Fibroblast of peridontal ligament (primary cell): ENCODE results near the gene GPR68.
"Not testable (repeated sequence)": the region's sequence is repeated elsewhere in the genome, so short reads cannot be mapped to it uniquely, and the experiment has no call there.

Source experiments
- DNase-seq: peaks from one replicate; pipeline ENCODE4 v3.0.0-alpha.2; 2010; ENCODE audit errors: extremely low read depth

Gene GPR68

GRCh38 chr14:91273273-91273884 is 28.9 kb upstream of the GPR68 start:
- DNase-seq: no peak

- DNase-seq: no peak
Observed at GRCh38 chr14:91272341-91273272, 28.1 kb upstream of the GPR68 start.

- no peak for DNase-seq
Observed at GRCh38 chr14:91271639-91272038, 27.1 kb upstream of the GPR68 start.

GRCh38 chr14:91270619-91271018 is 26.1 kb upstream of the GPR68 start:
- no peak for DNase-seq

GRCh38 chr14:91270188-91270587 is 25.7 kb upstream of the GPR68 start:
- DNase-seq: no peak

- DNase-seq: no peak
Observed at GRCh38 chr14:91269076-91269991, 24.8 kb upstream of the GPR68 start.

GRCh38 chr14:91267965-91268437 is 23.5 kb upstream of the GPR68 start:
- DNase-seq: no peak

- not testable (repeated sequence) for DNase-seq
Observed at GRCh38 chr14:91266276-91266675, 21.8 kb upstream of the GPR68 start.

GRCh38 chr14:91265404-91265803 is 20.9 kb upstream of the GPR68 start:
- no peak for DNase-seq

GRCh38 chr14:91264151-91265150 is 19.9 kb upstream of the GPR68 start:
- no peak for DNase-seq

- no peak for DNase-seq
Observed at GRCh38 chr14:91263329-91263728, 18.8 kb upstream of the GPR68 start.

- no peak for DNase-seq
Observed at GRCh38 chr14:91261986-91262549, 17.6 kb upstream of the GPR68 start.

GRCh38 chr14:91261115-91261514 is 16.6 kb upstream of the GPR68 start:
- no peak for DNase-seq

GRCh38 chr14:91258876-91259275 is 14.4 kb upstream of the GPR68 start:
- no peak for DNase-seq

GRCh38 chr14:91258011-91258618 is 13.6 kb upstream of the GPR68 start:
- no peak for DNase-seq

GRCh38 chr14:91257328-91258010 is 13.0 kb upstream of the GPR68 start:
- DNase-seq: no peak

- DNase-seq: peak; percentile 58
Observed at GRCh38 chr14:91256661-91257060, 12.2 kb upstream of the GPR68 start.

GRCh38 chr14:91255026-91255695 is 10.7 kb upstream of the GPR68 start:
- peak; percentile 22 for DNase-seq

GRCh38 chr14:91254461-91254860 is 10.0 kb upstream of the GPR68 start:
- no peak for DNase-seq
